ENCODE results near the gene FBXL7. TPM values are rescaled to one million over a fixed set of nuclear protein-coding genes. Genes with fewer than 3 reads are reported as not detected.

The FBXL7 gene
- total RNA-seq, 1 experiment from 2014 or later = not detected

DNA sequence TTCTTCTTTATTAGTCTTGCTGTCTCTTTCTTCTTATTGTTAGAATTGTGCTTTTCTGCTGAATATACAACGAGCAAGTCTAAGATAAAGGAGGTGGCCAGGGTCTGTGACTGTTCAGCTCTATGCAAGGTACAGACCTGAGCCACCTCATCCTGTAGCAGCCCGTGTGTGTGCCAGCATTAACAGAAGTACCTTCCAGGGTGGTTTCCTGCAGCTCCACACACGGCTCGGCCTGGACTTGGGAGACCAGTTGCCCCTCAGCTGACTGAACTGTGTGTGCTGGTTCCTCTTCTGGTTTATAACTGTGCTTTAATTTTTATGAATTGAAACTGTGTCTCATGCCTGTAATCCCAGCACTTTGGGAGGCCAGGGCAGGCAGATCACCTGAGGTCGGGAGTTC, 70.5 kb downstream of the FBXL7 start:
- no peak overlapping the region for H3K4me3 ChIP-seq (ENCODE audit: low read depth in 2 of 2, low read length in 2 of 2)
- H3K27me3 ChIP-seq (ENCODE audit: control insufficient read depth, insufficient read depth, low read length) = no peaks in the 10 kb centered on the region
- in situ Hi-C loops (cut with HindIII; ENCODE audit: low pct_unique_long_range_greater_than_20kb, low sequenced_read_pairs) = no loop called here
- DNase-seq (ENCODE audit: low read depth, low spot score) (no peak), ATAC-seq (no peak)
- no TSS peak for BruUV-seq (replicated peaks)
- H3K27ac ChIP-seq (ENCODE audit: low read length) = no peak overlapping the region
- no peaks in the 10 kb centered on the region for H3K4me1 ChIP-seq (ENCODE audit: control insufficient read depth, insufficient read depth, low read length)
- no peak for TF ChIP-seq POLR2AphosphoS5 (IDR thresholded peaks at IDR 0.05; ENCODE audit: low read depth, low read length)
- TF ChIP-seq SIN3A (IDR thresholded peaks at IDR 0.05; ENCODE audit: borderline replicate concordance, insufficient read depth, low read depth, low read length) = no peak
- TF ChIP-seq, protein P1, sequence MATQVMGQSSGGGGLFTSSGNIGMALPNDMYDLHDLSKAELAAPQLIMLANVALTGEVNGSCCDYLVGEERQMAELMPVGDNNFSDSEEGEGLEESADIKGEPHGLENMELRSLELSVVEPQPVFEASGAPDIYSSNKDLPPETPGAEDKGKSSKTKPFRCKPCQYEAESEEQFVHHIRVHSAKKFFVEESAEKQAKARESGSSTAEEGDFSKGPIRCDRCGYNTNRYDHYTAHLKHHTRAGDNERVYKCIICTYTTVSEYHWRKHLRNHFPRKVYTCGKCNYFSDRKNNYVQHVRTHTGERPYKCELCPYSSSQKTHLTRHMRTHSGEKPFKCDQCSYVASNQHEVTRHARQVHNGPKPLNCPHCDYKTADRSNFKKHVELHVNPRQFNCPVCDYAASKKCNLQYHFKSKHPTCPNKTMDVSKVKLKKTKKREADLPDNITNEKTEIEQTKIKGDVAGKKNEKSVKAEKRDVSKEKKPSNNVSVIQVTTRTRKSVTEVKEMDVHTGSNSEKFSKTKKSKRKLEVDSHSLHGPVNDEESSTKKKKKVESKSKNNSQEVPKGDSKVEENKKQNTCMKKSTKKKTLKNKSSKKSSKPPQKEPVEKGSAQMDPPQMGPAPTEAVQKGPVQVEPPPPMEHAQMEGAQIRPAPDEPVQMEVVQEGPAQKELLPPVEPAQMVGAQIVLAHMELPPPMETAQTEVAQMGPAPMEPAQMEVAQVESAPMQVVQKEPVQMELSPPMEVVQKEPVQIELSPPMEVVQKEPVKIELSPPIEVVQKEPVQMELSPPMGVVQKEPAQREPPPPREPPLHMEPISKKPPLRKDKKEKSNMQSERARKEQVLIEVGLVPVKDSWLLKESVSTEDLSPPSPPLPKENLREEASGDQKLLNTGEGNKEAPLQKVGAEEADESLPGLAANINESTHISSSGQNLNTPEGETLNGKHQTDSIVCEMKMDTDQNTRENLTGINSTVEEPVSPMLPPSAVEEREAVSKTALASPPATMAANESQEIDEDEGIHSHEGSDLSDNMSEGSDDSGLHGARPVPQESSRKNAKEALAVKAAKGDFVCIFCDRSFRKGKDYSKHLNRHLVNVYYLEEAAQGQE (IDR thresholded peaks at IDR 0.05; ENCODE audit: insufficient read depth in 1 of 2, low read depth in 2 of 2, low read length in 1 of 2) = no peak
- TF ChIP-seq, protein P2, sequence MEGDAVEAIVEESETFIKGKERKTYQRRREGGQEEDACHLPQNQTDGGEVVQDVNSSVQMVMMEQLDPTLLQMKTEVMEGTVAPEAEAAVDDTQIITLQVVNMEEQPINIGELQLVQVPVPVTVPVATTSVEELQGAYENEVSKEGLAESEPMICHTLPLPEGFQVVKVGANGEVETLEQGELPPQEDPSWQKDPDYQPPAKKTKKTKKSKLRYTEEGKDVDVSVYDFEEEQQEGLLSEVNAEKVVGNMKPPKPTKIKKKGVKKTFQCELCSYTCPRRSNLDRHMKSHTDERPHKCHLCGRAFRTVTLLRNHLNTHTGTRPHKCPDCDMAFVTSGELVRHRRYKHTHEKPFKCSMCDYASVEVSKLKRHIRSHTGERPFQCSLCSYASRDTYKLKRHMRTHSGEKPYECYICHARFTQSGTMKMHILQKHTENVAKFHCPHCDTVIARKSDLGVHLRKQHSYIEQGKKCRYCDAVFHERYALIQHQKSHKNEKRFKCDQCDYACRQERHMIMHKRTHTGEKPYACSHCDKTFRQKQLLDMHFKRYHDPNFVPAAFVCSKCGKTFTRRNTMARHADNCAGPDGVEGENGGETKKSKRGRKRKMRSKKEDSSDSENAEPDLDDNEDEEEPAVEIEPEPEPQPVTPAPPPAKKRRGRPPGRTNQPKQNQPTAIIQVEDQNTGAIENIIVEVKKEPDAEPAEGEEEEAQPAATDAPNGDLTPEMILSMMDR (IDR thresholded peaks at IDR 0.05) = no peak
- no peak for TF ChIP-seq TCF7L2 (IDR thresholded peaks at IDR 0.05; ENCODE audit: low read depth, low read length)
- POLR2A ChIA-PET = no interaction called here
- CTCF ChIA-PET = no interaction called here
- H3K36me3 ChIP-seq (ENCODE audit: control insufficient read depth, insufficient read depth, low read length) = no peaks in the 10 kb centered on the region
- intact Hi-C loops (cut with micrococcal nuclease; ENCODE audit: unreplicated experiment) = no loop called here
- H3K9me3 ChIP-seq (ENCODE audit: control insufficient read depth, insufficient read depth, low read depth, low read length) = no peaks in the 10 kb centered on the region

DNA sequence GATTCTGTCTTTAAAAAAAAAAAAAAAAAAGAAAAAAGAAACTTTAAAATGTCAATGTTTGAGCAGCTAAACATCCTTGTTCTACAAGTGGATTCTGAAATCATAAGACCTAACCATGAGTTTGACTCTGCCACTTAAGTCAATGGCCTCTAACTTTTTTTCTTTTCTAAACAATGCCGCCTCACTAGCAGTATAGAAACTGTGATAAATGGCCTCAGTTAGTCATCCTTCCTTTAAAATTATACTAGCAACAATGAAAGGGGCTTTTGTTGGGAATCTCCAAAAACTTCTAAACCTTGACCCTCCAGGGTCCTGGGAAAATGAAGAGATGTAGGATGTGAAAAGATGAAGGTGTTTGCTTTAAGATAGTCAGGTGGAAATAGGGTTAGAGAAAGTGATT, 71.1 kb downstream of the FBXL7 start:
- Histone ChIP-seq H3K27me3 (ENCODE audit: control insufficient read depth, insufficient read depth, low read length) (no peaks in the 10 kb centered on the region), H3K27ac (ENCODE audit: low read length) (no peak overlapping the region), H3K4me3 (ENCODE audit: low read depth in 2 of 2, low read length in 2 of 2) (no peak overlapping the region), H3K36me3 (ENCODE audit: control insufficient read depth, insufficient read depth, low read length) (no peaks in the 10 kb centered on the region), H3K4me1 (ENCODE audit: control insufficient read depth, insufficient read depth, low read length) (no peaks in the 10 kb centered on the region), H3K9me3 (ENCODE audit: control insufficient read depth, insufficient read depth, low read depth, low read length) (no peaks in the 10 kb centered on the region)
- ChIA-PET POLR2A (no interaction called here), CTCF (no interaction called here)
- BruUV-seq (replicated peaks) = no TSS peak
- intact Hi-C loops (cut with micrococcal nuclease; ENCODE audit: unreplicated experiment) = no loop called here
- ATAC-seq = no peak
- DNase-seq (ENCODE audit: low read depth, low spot score) = no peak
- in situ Hi-C loops (cut with HindIII; ENCODE audit: low pct_unique_long_range_greater_than_20kb, low sequenced_read_pairs) = no loop called here
- TF ChIP-seq TCF7L2 (IDR thresholded peaks at IDR 0.05; ENCODE audit: low read depth, low read length) = no peak
- no peak for TF ChIP-seq POLR2AphosphoS5 (IDR thresholded peaks at IDR 0.05; ENCODE audit: low read depth, low read length)
- no peak for TF ChIP-seq SIN3A (IDR thresholded peaks at IDR 0.05; ENCODE audit: borderline replicate concordance, insufficient read depth, low read depth, low read length)
- TF ChIP-seq, protein P1 (IDR thresholded peaks at IDR 0.05; ENCODE audit: insufficient read depth in 1 of 2, low read depth in 2 of 2, low read length in 1 of 2) = no peak
- TF ChIP-seq, protein P2 (IDR thresholded peaks at IDR 0.05) = no peak

Data from Panc1 (cell line).